NCI-H345 treated with DMSO at 0.1 percent for 48 hours (cell line): ENCODE data around the gene RAB5B.

ENCODE experiments used
- DNase-seq: peaks from one replicate; lab custom pipeline; 2025; ENCODE audit not compliant: unreplicated experiment; lab: John Stamatoyannopoulos, UW

The RAB5B gene

DNA sequence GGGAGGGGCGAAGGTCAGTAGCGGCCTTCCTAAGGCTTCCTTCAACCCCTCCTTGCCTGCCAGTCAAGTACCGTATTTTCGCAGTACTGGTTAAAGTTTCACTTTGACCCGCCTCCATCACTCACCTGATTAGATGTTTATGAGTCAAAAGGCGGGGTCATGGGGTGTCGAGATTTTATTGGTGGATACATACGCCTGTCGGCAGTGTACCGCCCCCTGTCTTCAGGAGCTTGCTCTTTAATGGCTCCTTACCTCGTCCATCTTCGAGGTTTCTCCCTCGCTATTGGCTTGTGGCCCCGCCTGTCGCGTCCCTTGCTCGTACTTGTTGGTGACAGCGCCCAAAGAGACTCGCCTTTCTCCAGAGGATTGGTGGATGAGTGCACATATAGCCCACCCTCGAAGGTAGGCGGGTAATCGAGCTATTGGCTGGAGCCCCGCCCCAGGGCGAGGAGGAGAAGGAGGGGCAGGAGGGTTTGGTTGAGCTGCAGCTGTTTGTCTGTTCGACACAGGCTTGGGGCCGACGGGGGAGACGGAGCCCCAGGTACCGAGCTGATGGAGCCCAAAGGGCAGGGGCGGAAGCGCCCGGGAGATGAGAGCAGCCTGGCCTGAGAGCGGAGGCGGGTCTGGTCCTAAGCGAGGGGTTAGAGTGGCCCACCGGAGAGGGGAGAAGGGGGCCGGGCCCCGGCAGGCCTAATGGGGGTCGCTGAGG lies at the start of gene RAB5B:
RAB5B (plus strand) TSS at position 480 of the 709 bp plus-strand sequence. CDS start 12,883 bp downstream, outside the sequence.
- peak; percentile 100 for DNase-seq

- no peak for DNase-seq
Observed at GRCh38 chr12:55925371-55925770, 48.5 kb upstream of the RAB5B start.

GRCh38 chr12:55925870-55926737 lies 47.8 kb upstream of the RAB5B start:
- DNase-seq = peak; percentile 30

- peak; percentile 78 for DNase-seq
Observed at GRCh38 chr12:55926738-55927587, 46.9 kb upstream of the RAB5B start.

GRCh38 chr12:55927588-55928502 lies 46.0 kb upstream of the RAB5B start, which contains the start of gene PYM1:
TSS of gene PYM1 (minus strand) at chr12:55927894. CDS start at chr12:55927761, 133 bp downstream.
- DNase-seq = peak; percentile 29

DNA sequence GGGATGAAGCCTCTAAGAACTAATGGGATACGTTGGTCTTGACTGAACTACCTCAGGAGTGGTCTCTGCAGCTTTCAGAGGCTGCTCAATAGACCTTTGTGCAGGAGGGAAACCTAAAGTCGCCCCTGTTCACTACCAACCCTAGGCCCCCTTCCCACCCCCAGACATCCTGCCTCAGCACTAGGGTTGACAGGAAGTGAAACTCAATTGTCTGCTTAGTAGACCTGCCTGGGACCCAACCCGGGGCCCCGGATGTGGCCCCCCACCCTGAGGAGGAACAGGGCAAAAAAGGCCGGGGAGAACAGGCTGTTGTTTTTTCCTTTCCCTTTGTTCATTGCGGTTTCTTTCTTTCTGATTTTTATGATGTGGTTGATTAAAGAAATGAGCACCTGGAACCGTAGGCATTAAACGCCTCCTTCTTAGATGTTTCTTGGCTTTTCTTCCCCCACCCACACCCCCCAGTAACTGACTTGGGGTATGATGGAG lies 44.5 kb upstream of the RAB5B start:
- no peak for DNase-seq

GRCh38 chr12:55930771-55931316 lies 43.0 kb upstream of the RAB5B start, which contains the start of gene DGKA:
TSS of gene DGKA (plus strand) at chr12:55931162. CDS start at chr12:55936504, 5,342 bp downstream.
- peak; percentile 26 for DNase-seq

DNA sequence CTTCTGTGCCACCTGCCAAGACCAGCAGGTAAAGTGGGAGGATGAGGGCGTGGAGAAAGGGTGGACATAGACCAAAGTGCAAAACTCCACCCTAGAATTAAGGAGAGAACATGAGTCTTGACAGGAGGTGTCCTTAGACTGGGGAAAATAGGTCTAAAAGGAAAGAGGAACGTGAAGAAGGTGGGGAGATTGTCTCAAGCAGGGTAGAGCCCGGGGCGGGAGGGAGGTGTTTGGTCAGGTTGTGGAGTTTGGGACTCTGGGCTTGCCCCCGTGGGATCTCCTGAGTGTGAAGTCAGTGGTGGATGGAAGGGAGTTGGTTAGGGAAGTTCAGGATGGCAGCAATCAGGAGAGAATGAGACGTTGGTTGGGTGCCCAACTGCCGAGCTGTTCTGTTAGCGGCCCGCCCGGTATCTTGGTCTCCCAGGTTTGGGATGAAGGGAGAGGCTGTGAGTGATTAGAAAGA lies 42.5 kb upstream of the RAB5B start:
- DNase-seq = no peak

DNA sequence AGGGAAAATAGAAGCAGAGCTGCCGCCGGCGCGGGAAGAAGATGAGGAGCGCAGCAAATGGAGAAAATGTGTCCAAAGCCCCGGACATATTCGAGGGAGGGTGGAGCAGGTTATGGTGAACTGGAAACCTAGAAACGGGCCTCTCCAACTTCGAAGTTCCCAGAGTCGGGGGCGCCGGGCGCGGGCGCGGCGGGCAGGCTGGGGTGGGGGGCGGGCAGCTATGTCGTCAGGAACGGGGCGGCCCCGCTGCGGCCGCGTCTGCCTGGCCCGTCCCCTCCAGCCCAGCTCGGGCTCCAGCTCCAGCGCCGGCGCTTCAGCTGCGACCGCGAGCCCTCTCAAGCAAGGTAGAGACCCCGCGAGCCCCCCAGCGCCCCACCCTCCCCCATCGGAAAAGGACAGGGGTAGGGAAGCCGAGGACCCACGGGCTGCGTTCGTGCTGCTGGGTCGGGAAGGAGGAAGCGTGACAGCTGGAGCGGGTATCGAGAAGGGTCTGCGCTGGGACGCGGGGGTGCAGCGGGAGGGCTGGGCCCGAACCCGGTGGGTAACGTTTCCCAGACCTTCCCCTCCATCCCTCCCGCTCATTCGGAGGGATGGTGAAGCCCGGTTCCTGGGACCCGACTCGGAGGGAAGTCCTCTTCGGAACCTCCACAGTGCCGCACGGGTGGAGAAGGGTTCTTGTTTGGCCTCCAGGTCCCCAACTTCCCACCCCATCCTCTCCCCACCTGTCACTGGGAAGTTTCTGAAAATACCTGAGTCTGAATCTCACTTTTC lies 41.9 kb upstream of the RAB5B start:
- DNase-seq = no peak

DNA sequence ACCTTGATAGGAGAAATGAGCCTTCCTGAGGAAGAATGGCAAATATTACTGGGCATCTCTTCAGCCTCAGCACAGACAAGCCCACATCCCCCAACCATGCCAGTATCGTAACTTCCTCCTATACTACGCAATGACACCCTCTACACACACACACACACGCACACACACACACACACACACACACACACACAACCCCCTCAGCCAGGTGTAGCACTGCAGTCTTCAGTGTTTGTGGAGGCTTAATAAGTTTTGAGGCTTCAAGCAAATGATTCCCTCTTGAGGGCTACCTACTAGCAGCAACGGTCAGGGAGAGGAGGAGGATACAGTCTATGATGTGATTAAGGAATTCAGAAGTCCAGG lies 41.3 kb upstream of the RAB5B start:
- DNase-seq = no peak

DNA sequence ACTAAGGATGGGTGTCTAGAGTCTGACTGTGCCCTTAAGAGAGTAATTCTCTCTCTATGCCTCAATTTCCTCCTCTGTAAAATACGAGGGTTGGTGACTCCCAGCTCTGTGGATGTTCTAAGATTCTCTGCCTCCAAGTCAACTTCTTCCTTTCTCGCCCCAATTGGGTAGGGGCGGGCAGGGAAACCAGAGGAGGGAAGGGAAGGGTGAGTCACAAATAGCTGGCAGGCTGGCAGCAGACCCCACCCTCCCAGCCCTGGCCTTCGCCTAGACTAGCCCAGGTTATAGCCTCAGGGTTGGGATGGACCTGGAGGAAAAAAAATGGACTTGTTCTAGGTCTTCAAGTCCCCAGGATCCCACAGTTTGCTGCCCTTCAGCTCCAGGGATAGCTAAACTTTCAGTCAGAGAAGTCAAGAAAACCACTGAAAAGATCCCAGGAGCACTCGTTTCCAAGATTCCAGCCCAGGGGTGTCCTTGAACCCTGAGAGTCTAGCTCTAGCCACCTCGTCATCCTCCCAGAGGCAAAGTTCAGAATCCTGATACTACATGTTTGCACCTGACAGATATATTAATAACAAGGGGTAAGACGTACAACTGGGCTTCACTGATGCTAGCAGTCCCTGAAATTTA lies 40.6 kb upstream of the RAB5B start:
- no peak for DNase-seq

DNA sequence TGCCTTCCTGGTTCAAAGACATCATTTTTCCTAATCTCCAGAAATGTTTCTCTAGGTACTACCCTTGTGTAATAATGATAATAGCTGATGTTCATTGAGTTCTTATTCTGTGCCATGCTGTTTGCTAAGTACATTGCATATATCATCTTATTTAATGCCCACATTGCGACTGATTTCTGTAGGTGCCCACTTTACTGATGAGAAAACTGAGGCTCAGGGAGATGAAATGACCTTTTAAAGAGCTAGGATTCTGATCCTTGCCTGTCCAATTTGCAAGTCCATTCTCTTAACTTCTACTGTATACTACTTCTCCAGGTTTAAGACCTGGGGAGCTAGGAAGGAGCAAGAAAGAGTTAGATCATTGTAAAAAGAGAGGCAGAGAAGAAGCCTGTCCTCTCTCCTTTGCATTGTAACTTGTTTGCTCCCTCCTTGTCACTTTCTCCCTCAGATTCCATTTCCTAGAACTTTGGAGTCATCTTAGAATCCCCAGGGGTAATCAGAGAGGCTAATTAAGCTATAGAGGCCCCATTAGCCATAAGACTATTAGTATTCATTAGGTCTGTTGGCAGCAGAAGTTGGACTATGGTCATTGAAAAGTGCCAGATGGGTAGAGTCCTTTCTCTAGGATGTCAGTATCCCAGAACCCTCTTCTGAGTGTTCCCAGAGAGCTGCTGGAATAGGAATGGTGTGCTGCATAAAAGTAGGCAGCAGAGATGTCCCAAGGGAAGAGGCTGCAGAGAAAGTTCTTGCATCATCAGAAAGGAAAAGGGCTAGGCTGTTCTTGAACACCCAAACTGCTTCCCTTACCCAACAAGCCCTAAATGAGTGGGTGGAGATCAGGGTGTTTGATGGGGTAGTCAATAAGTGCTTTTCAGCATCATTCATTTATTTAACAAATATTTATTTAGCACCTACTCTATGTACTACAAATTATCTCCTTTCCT lies 39.8 kb upstream of the RAB5B start:
- DNase-seq = no peak

GRCh38 chr12:55934773-55935172 lies 39.1 kb upstream of the RAB5B start:
- no peak for DNase-seq

- no peak for DNase-seq
Observed at GRCh38 chr12:55935738-55936151, 38.1 kb upstream of the RAB5B start.

DNA sequence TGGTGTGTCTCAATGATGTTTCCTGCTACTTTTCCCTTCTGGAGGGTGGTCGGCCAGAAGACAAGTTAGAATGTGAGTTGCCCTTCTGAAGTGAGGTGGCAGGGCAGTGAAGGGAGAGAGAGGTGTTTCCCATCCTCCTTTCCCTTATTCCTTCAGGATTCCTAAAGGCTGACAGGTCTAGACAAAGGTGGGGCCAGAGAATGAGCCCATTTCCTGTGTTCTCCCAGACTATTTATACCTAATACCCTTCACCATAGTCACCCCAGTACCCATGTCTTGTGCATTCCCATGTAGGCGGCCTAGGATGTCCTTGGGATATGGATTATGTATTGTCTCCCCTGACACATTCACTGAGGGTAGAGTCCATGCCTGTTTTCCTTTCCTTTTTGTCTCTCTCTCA lies 35.9 kb upstream of the RAB5B start:
- no peak for DNase-seq

DNA sequence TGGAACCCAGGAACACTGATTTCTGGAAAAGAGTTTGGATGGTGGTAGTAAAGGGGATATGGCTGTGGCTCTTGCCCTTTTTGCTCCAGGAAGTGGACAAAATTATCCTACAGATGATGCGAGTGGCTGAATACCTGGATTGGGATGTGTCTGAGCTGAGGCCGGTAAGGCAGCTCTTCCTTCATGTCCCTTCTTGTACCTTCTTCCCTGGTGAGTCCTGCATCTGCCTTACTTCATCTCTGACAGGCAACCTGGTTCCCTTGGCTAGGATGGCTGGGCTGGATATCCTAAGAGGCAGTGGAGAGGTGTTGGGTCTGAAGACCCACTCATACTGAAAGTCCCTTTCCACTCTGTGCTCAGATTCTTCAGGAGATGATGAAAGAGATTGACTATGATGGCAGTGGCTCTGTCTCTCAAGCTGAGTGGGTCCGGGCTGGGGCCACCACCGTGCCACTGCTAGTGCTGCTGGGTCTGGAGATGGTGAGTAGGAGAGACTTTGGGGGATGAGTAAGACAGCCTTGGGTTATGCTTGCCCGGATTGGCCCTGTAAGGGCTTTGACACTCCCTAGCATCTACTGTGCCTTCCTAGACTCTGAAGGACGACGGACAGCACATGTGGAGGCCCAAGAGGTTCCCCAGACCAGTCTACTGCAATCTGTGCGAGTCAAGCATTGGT lies 34.9 kb upstream of the RAB5B start:
- no peak for DNase-seq
